GM18909 (cell line): ENCODE measurements around the gene ACSS1.

Experiments used
- ATAC-seq: cut with Tn5 transposase; IDR thresholded peaks from one replicate; pipeline ENCODE4 v1.9.1; 2021; ENCODE audit warnings: mild to moderate bottlenecking; ENCODE audit not compliant: unreplicated experiment, poor library complexity

ACSS1 gene

DNA sequence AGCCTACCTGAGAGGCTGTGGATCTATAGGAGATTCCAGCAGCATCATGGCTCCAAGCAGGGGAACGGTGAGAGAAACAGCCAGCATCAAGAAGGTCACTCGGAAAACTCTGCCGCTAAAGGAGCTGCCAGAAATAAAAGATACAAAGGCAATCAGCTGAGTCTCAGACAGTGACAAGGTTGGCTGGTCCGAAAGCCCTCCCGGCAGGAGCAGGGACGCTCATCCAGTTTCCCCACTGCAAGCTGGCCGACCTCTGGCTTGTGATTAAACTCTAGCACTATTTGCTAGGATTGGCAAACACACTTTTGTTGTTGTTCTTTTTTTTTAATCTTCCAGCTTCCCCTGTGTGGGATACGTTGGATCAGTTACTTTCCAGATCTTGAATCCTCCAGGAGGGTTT lies 74.0 kb downstream of the ACSS1 start:
- no peak for ATAC-seq

DNA sequence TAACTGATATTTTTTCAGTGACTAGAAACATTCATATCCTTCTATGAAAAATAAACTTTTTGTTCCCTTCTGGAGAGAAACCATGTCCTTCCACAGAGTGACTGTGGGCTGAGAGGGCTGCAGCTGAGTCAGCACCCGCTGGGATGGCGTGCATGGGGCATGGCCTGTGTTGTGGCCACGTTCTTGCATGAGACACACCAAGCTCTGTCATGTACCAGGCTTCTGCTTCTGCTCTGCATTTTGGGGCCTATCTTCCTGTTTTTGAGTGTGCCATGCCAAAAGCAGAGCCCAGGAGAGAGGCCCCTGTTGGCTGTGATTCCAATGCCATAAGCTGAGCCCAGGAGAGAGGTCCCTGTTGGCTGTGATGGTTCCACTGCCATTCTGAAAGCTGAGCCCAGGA lies 76.1 kb downstream of the ACSS1 start:
- no peak for ATAC-seq

- ATAC-seq: no peak
These were observed 76.7 kb downstream of the ACSS1 start for GRCh38 chr20:24981282-24981681.

- ATAC-seq: no peak
These were observed 77.5 kb downstream of the ACSS1 start for GRCh38 chr20:24980291-24981053.

- no peak for ATAC-seq
These were observed 78.6 kb downstream of the ACSS1 start for GRCh38 chr20:24979036-24979960.

DNA sequence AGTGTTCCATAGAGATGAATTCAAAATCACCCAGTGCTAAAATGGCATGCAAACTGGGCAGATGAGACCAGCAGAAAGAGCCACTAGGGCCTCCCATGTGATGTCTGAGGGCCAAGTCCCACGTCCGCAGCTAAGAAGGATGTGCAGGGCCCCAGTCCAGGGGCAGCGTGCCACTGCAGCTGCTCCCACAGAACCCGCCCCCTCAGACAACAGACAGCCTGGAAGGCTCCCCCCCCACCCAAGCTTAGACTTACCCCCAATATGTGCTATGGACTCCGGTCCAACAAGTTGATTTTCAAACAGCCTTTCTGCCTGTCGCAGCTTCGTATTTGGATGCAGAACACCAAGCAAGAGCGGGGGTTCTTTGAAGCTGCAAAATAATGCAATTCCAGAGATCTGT lies 79.4 kb downstream of the ACSS1 start:
- ATAC-seq: no peak

DNA sequence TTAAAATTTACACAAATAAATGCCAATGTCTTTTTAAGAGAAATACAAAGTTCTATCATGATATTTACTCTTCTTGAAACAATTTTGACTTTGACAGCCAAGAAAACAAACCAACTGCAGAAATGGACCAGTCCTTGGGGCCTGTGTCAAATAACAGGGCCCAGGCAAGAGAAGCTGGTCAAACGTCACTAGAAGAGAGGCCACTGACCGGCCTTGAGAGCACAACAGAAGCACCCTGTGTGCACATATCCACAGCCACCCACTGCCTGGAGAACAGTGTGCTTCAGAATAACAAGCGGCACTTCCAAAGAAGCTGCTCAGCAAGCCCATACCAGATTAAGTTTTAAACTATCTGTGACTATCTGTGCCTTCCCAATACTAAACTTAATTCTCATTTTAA lies 80.1 kb downstream of the ACSS1 start:
- ATAC-seq: no peak

GRCh38 chr20:24977336-24977735 lies 80.6 kb downstream of the ACSS1 start:
- no peak for ATAC-seq

DNA sequence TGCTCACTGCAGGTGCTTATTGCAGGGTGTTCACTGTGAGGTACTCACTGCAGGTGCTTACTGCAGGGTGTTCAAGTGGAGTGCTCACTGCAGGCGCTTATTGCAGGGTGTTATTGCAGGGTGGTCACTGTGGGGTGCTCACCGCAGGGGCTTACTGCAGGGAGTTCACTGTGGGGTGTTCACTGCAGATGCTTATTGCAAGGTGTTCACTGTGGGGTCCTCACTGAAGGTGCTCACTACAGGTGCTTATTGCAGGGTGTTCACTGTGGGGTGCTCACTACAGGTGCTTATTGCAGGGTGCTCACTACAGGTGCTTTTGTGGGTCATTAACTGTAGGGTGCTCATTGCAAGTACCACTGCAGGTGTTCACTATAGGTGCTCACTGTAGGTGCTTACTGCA lies 85.6 kb downstream of the ACSS1 start:
- ATAC-seq: no peak

DNA sequence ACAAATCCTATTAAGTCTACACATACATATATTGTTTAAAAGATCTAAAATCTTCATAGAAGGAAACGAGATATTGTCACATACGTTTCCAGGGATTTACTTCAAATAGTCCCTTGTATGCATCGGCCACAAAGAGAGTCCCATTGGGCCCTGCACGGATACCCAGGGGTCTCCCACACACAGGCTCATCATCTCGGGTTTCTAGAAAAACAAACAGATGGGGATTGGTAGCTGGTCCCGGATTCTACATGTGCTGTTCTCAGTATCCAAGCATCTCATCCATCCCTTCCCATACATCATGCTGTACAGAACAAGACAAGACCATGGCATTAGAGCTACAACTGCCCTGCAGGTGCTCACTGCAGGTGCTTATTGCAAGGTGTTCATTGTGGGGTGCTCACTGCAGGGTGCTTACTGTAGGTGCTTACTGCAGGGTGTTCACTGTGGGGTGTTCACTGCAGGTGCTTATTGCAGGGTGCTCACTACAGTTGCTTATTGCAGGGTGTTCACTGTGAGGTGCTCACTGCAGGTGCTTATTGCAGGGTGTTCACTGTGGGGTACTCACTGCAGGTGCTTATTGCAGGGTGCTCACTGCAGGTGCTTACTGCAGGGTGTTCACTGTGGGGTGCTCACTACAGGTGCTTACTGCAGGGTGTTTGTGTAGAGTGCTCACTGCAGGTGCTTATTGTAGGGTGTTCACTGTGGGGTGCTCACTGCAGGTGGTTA lies 86.4 kb downstream of the ACSS1 start:
- ATAC-seq: no peak

GRCh38 chr20:24970754-24971153 lies 87.2 kb downstream of the ACSS1 start:
- ATAC-seq: no peak

DNA sequence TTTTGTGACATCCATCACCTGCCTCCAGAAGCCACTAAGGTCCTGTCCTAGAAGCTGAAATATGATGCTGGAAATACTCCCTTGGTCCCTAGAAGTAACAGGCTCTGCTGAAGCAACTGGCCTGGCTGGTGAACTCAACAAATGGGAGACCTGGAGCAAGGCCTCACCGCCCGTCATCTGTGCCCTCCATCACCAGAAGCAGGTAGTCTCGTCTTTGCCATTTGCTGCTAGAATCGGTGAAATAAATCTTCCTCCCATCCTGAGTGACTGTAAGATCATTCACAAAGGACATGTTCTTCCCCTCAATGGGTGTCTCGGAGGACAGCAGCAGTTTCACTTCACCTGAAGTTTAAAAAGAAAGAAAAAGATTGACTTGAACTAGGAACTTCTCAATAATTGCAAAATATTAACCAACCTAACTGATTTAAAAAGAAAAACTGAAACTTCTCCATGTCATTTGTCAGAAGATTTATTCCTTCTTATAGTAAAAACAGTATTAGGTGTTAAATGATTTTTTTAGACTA lies 87.8 kb downstream of the ACSS1 start:
- ATAC-seq: no peak

DNA sequence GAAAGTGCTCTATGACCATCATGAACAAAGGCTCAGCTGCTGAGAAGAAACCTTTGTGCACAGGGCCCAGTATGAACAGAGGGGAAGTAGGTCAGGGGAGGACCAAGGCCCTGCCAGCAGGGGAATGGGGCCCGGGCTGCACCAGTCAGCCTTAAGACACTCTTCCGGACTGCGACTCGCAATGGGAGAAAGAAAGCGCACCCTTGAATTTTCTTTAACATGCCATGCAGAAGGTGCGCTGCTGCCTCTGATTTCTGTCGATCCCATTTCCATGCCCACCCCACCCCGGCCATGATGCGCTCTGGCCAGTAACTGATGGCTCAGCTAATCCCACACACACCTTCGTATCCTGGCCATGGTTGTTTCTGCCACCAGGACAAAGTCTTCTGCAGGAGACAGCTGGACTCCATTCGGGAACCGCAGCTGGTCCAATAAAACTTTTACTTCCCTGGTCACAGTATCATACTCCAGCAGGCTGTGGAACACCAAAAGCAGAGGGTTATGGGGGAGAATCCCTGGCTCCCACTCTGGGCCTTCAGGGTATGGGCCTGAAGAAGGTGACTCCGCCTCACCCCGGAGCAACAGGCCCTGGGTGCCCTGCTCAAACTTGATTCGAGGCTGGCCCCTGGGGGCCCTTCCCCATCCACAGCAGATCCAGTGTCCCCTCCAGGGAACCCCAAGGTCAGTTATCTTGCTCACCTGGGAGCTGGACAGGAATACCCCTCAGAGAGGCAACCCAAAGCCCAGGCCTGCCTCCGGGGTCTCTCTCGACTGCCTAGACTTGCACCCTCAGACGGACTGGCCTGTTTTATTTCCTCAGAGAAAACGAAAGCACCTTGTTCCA lies 88.5 kb downstream of the ACSS1 start:
- ATAC-seq: no peak

GRCh38 chr20:24968278-24968800 lies 89.6 kb downstream of the ACSS1 start:
- no peak for ATAC-seq

DNA sequence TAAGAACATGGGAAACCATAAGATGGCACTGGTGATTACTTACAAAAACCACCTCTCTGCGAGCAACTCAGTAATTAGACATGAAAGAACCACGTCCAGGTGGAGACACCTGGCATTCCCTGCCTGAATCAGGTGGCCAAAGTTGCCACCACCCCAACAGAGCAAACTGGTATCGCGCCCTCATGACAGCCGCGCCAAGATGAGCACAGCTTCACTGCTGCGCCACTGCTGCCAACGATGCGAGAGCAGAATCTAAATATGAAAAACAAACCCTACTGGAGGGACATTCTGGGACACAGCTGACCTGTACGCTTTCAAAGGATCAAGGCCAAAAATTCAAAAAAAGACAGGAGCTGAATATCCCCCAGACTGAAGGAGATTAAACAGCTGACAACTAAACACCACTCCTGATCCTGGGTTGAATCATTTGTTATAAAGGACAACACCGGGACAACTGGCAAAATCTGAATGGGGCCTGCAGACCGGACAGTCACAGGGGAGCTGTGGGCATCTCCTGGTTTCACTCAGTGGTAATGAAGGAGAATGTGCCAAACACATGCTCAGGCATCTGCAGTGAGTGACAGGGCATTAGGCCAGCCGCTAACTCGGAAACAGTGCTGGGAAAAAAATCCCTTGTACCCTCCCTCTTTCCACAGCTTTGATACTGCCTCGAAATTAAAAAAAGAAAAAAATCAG lies 91.5 kb downstream of the ACSS1 start:
- no peak for ATAC-seq

DNA sequence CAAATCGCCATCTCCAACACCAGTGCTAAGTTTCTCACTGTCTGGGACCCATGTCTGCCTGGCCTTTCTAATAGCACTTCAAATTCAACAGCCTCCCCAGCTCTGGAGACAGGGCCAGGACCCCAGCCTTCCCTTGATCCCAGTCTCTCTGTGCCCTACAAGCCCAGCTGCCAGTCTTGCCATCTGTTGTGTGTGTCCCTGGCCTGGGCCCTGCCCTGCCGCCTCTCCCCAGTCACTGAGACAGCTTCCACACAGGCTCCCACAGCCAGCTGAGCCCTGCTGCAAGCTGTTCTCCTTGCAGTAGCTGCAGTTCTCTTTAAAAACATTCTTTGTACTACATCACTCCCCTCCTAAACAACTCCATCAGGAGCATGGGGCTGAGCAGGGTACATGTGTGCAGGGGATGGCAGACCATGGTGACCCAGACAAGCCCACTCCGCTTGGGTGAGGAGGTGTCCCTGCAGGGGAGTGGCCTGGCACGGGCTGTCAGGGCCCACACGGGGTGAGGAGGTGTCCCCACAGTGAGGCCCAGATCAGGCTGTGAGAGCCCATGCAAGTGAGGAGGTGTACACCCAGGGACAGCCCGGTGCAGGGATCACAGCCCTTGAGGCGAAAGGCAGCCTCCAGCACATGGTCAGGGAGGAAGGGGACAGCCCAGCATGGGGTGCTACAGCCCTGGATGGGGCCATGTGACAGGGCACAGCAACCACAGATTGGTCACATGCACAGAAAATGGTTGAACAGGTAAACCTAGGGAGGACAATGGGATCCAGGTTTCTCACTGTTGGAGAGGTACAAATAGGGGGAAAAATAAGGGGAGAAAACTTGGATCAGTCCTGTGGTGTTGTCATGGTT lies 92.6 kb downstream of the ACSS1 start:
- ATAC-seq: no peak

GRCh38 chr20:24964506-24964840 lies 93.5 kb downstream of the ACSS1 start:
- ATAC-seq: no peak
